HG03175 (cell line): ENCODE results near the gene CEP170B.
"Not testable (repeated sequence)": the region's sequence is repeated elsewhere in the genome, so short reads cannot be mapped to it uniquely, and the experiment has no call there.

Experiments used
- ATAC-seq: cut with Tn5 transposase; IDR thresholded peaks from one replicate; pipeline ENCODE4 v1.9.1; 2021; ENCODE audit warnings: mild to moderate bottlenecking, moderate library complexity; ENCODE audit not compliant: unreplicated experiment

Gene CEP170B

GRCh38 chr14:104877066-104877805, 12.2 kb downstream of the CEP170B start:
- no peak for ATAC-seq

- ATAC-seq, result no peak
These were observed 12.9 kb downstream of the CEP170B start for GRCh38 chr14:104877806-104878550.

- no peak for ATAC-seq
These were observed 13.5 kb downstream of the CEP170B start for GRCh38 chr14:104878582-104878981.

- ATAC-seq, result no peak
These were observed 14.3 kb downstream of the CEP170B start for GRCh38 chr14:104879201-104879982.

GRCh38 chr14:104879983-104880565, 15.0 kb downstream of the CEP170B start:
- ATAC-seq, result no peak

GRCh38 chr14:104880584-104881210, 15.6 kb downstream of the CEP170B start:
- no peak for ATAC-seq

- no peak for ATAC-seq
These were observed 16.4 kb downstream of the CEP170B start for GRCh38 chr14:104881369-104881979.

GRCh38 chr14:104882325-104882973, 17.4 kb downstream of the CEP170B start:
- ATAC-seq, result no peak

- ATAC-seq, result no peak
These were observed 18.1 kb downstream of the CEP170B start for GRCh38 chr14:104882991-104883660.

GRCh38 chr14:104883681-104884361, 18.8 kb downstream of the CEP170B start:
- no peak for ATAC-seq

- ATAC-seq, result not testable (repeated sequence)
These were observed 19.3 kb downstream of the CEP170B start for GRCh38 chr14:104884381-104884780.

- ATAC-seq, result no peak
These were observed 20.2 kb downstream of the CEP170B start for GRCh38 chr14:104885031-104885972.

GRCh38 chr14:104885973-104886689, 21.1 kb downstream of the CEP170B start:
- ATAC-seq, result no peak

- ATAC-seq, result no peak
These were observed 21.9 kb downstream of the CEP170B start for GRCh38 chr14:104886690-104887622.

- no peak for ATAC-seq
These were observed 22.8 kb downstream of the CEP170B start for GRCh38 chr14:104887623-104888488.
